ENCODE results near the gene SEMA4A. TPM values are rescaled to one million over a fixed set of nuclear protein-coding genes. Genes with fewer than 3 reads are reported as not detected.
A peak's percentile ranks its signal among the peaks of the same experiment; 100 is the strongest.

The SEMA4A gene
- 10 to 100 TPM in 1 of 3 donors, 1 to 10 TPM in 2; 1.4 to 21.5 (median 9.2) TPM for total RNA-seq

- Histone ChIP-seq H3K27me3 (no peaks in the 10 kb centered on the region), H3K27ac (peak within 1 kb of the TSS; percentile 74 to 76), H3K4me3 (peak within 1 kb of the TSS in 2 of 3 donors; percentile 26 to 60), H3K36me3 (no peaks in the 10 kb centered on the region), H3K9me3 (no peaks in the 10 kb centered on the region), H3K4me1 (peaks cover 6 to 9% of the 10 kb centered on the region in 2 donors)
- intact Hi-C loops (cut with DNase I; ENCODE audit: low total_unique reads), result no loop called here
- TF ChIP-seq POLR2AphosphoS5 (IDR thresholded peaks at IDR 0.05) (peak in 1 of 3 donors; percentile 22), CTCF (IDR thresholded peaks at IDR 0.05) (no peak)
- peak; percentile 80 to 88 for DNase-seq (ENCODE audit: low spot score in 2 of 2)
Measured at GRCh38 chr1:156153362-156153761, at the start of gene SEMA4A. SEMA4A (plus strand) TSS chr1:156153585; CDS start chr1:156154579, 994 bp downstream.

- intact Hi-C loops (cut with DNase I; ENCODE audit: low total_unique reads), result no loop called here
- no peaks in the 10 kb centered on the region for H3K9me3 ChIP-seq
- peak overlapping the region in 1 of 3 donors; percentile 31 for H3K4me3 ChIP-seq
- peak; percentile 91 to 92 for DNase-seq (ENCODE audit: low spot score in 2 of 2)
- H3K27ac ChIP-seq, result peak overlapping the region; percentile 99
- TF ChIP-seq POLR2A (IDR thresholded peaks at IDR 0.05), result no peak
- no peak for TF ChIP-seq CTCF (IDR thresholded peaks at IDR 0.05)
- peak in 2 of 3 donors; percentile 69 to 80 for TF ChIP-seq POLR2AphosphoS5 (IDR thresholded peaks at IDR 0.05)
- H3K36me3 ChIP-seq, result no peaks in the 10 kb centered on the region
- H3K4me1 ChIP-seq, result peaks cover 36 to 39% of the 10 kb centered on the region in 2 donors
- no peaks in the 10 kb centered on the region for H3K27me3 ChIP-seq
Measured at GRCh38 chr1:156104065-156104810, 49.1 kb upstream of the SEMA4A start.

- intact Hi-C loops (cut with DNase I; ENCODE audit: low total_unique reads), result no loop called here
- Histone ChIP-seq H3K27me3 (no peaks in the 10 kb centered on the region), H3K9me3 (no peaks in the 10 kb centered on the region), H3K36me3 (no peaks in the 10 kb centered on the region), H3K27ac (peak overlapping the region; percentile 99), H3K4me3 (peak overlapping the region; percentile 16 to 65 (median 50)), H3K4me1 (peaks cover 36 to 39% of the 10 kb centered on the region in 2 donors)
- TF ChIP-seq POLR2A (IDR thresholded peaks at IDR 0.05) (no peak), POLR2AphosphoS5 (IDR thresholded peaks at IDR 0.05) (no peak), CTCF (IDR thresholded peaks at IDR 0.05) (no peak)
- no peak for DNase-seq (ENCODE audit: low spot score in 2 of 2)
Measured at GRCh38 chr1:156104861-156105832, 48.2 kb upstream of the SEMA4A start.

GRCh38 chr1:156106624-156107488, 46.5 kb upstream of the SEMA4A start:
- intact Hi-C loops (cut with DNase I; ENCODE audit: low total_unique reads), result no loop called here
- Histone ChIP-seq H3K9me3 (no peaks in the 10 kb centered on the region), H3K4me3 (peak overlapping the region; percentile 16 to 65 (median 50)), H3K27me3 (no peaks in the 10 kb centered on the region), H3K4me1 (peaks cover 35 to 39% of the 10 kb centered on the region in 2 donors), H3K36me3 (no peaks in the 10 kb centered on the region), H3K27ac (peak overlapping the region; percentile 99)
- no peak for DNase-seq (ENCODE audit: low spot score in 2 of 2)
- TF ChIP-seq CTCF (IDR thresholded peaks at IDR 0.05) (no peak), POLR2A (IDR thresholded peaks at IDR 0.05) (no peak)
